NT2/D1 (cell line): ENCODE measurements around the gene PHPT1.

Experiments used
- SUZ12 ChIP-seq: IDR thresholded peaks from 2 replicates; pipeline ENCODE4 v1.6.1; 2011; ENCODE audit not compliant: insufficient read length, insufficient read depth; ENCODE audit errors: extremely low read depth
- ZNF274 ChIP-seq: IDR thresholded peaks from 2 replicates; pipeline ENCODE4 v1.6.1; 2011; ENCODE audit warnings: mild to moderate bottlenecking, low read depth, low read length

- TF ChIP-seq ZNF274 (no peak), SUZ12 (no peak)
Measured at GRCh38 chr9:136804509-136805206, 44.6 kb upstream of the PHPT1 start.
